GM19372 (cell line): ENCODE data around the gene KRT36.
A peak's percentile ranks its signal among the peaks of the same experiment; 100 is the strongest.

Experiments
- ATAC-seq: cut with Tn5 transposase; IDR thresholded peaks from one replicate; pipeline ENCODE4 v1.9.1; 2021; ENCODE audit warnings: mild to moderate bottlenecking, low read depth, moderate library complexity; ENCODE audit not compliant: unreplicated experiment

The KRT36 gene

DNA sequence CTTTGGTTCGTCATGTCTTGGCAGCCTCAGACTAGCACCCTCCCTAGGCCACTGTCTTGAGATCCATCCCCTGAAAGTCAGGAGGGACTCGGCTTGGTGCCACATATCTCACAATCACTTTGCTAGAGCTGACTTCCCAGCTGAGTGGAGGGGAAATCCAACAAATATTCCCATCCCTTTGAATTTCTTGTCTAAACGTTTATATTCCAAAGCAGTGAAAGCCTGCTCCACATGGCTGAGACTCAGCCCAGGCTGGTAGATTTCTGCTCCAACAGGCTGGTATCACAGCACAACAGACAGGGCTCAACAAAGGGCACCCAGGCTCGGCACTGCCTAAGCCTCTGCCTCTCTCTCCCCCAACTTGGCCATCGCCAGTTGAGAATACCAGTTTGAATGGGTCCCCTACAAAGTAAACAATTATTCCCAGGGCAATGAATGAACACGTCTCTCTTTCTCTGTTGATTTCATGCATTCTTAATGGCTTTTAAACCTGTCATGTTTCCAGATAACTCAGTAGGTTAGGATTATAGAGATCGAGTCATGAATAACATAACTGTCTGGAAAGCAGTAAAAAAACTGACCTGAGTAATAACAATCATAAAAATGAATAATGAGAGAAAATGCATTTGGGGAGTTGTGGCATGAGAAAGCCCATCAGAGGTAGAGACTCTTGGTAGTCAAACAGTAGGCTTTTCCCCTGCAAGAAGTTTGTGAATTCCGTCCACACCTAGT is 14.7 kb upstream of the KRT36 start:
- ATAC-seq, result no peak

DNA sequence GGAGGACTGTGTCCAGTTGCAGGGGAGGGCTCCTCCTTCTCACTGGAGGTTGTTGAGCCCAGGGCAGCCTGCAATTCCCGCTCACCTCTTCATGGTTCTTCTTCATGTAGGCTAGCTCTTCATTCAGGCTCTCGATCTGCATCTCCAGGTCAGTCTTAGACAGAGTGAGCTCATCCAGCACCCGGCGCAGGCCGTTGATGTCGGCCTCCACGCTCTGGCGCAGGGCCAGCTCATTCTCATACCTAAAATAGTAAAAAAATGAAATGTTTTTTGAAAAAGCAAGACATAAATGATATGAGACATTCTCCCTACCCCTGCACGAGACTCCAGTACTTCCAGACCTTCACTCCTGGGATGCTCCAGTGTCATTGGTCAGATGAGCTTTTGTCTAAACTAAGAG is 13.5 kb upstream of the KRT36 start:
- no peak for ATAC-seq

DNA sequence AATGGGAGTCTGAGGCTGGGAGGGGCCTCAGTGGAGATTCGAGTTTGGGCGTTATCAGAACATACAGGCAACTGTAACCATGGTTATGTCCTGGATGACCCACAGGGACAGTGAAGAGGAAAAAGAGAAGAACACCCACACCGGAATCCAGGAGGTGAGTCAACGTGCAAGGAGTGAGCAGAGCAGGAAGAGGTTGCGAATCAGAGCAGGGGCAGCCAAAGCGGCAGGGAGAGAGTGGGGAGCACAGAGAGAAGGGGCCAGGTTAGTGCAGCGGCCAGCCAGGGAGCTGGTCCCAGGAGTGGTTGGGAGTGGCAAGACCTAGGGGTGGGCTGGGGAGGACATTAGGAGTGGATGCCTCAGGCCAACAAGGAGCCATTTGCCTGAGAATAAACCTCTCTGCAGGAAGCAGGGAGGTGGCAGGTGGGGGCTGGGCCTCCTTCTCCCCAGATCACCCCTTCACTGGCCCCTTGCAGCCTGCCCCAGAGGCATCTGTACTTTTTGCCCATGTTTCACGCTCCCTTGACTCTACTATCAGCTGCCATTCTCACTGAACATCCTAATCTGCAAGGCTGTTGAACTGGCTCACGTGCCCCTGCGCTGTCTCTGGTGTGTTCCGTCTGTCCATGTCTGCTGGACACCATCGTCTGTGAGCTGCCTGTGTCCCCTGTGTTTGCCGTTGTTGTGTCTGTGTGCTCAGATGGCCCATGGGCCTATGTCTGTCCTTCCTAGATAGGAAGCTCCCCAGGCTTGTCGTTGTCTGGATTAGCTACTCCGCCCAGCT is 10.6 kb upstream of the KRT36 start:
- ATAC-seq, result no peak

DNA sequence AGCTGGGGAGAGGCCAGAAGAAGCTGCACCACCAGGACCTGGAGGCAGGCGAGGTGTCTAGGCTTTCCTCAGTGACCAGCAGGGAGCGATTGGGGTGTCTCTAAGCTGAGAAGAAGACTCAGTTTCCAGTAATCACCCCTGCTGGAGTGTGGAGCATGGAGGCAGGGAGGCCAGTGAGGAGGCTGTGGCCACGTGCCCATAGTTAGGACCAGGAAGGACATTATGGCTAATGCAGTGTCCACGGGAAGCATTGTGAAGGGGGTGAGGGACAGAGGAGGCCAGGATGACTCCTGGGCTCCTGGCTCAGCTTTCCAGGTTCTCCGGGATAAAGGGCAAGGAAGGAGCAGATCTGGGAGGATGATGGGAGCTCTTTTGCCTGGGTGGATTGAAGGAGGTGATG is 10.0 kb upstream of the KRT36 start:
- no peak for ATAC-seq

DNA sequence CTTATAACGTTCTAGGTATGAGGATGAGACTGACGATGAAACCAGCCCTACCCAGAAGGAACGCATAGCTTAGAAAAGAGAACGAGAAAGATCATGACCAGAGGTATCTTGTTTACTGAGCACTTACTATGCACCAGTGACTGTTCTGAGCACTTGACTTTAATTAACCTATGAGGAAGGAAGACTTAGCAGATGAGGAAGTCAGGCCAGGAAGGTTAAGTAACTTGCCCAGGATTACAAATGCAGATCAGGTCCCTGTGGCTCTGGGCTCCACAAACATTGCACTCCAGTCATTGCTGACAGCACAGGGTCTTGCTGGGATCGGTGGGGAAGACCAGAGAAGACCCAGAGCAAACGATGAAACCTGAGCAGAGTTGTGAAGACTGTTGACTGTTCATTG is 8.6 kb upstream of the KRT36 start:
- no peak for ATAC-seq

DNA sequence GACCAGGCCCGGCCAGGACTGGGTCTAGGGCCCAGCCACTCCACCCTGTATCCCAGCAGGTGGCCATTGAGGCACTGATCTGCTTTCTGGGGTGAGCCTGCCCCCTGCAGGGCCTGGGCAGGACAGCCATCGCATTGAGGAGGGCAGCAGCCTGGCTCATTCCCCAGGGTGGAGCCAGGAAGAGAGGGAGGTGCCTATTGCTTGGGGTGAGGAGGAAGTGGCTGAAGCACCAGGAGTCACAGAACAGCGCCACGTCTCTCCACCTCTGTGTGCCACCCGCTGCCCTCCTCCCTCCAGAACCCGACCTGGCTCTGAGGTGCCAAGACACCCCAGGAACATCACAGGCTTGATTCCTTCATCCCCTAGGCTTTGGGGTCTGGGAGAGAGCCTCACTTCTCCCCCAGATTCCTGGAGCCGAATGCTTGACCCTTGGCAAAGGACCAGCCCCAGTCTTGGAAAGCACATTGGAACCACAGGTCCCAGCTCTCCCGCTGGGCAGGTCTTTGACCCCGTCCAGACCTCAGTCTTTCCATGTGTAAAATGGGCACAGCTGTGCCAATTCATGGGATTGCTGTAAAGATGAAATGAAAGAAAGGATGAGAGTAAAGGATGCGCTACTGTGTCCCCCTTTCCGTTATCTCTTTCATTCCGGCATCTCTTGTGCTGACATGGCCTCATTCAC is 7.2 kb upstream of the KRT36 start:
- peak; percentile 61 for ATAC-seq

DNA sequence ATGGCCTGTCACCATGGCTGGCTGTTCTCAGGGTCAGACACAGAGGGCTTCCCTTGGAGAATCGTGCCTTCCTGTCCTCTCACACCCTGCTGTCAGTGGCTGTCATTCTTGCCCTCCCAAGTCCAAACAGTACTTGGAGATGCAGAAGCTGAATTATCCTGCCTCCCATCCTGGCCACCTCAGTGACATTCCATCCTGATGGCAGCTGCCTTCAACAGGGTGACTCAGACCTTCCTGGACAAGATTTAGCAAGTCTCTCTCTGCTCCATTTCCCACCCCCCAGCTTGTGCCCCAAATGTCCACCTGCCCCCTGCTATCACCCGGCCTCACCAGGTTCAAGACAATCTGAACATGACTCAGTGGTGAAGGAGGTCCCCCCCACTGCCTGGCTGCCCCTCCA is 4.8 kb upstream of the KRT36 start:
- no peak for ATAC-seq

DNA sequence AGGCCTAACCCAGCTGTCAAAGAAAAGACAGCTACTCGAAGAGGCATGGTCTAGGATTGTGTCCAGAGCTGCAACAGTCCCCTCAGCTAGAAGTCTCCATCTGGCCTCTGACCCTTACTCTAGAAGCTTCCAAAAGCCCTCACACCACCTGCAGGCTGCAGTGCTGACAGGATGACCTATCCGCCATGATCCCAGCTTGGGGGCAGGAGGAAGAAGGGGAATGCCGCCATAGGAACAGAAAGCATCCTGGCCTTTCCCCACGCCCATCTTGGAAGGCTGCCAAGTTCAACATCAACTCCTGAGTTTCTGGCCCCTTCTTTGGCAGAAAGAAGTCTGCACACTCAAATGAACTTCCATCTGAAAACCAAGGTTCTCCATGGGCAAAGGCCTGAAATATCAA is 3.1 kb upstream of the KRT36 start:
- no peak for ATAC-seq

DNA sequence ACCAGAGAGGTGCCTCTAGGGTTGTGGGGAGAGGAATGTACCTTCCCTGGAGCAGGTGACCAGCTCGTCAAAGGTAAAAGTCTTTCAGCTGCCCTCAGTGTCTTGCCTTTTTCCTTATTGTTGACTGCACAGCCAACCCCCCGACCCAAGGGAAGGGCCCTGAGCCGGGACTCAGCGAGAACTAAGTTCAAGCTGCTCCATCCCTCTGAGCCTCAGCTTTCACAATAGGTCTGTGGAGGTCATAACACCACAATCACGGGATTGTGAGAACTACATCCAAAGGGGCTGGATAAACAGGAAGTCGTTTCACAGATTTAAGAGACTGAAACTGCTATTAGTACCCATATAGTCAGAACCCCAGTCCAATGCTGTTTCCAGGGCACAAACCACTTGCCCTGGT is 2.6 kb upstream of the KRT36 start:
- no peak for ATAC-seq

DNA sequence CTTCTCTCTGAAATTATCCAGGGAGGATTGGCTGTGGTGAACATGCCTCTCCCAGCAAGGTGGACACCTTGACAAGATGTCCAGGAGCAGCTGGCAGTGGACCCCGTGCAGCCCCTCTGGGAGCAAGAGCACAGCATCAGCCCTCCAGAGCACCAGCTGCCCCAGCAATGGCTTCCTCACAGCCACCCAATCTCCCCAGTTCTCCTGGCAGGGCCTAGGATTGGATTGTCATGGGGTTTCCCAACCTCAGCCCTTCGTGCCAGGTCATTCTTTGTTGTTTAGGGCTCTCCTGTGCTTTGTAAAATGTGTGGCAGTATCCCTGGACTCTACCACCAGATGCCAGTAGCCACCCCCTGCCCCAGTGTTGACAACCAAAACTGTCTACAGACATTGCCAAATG is 1.8 kb upstream of the KRT36 start:
- no peak for ATAC-seq

DNA sequence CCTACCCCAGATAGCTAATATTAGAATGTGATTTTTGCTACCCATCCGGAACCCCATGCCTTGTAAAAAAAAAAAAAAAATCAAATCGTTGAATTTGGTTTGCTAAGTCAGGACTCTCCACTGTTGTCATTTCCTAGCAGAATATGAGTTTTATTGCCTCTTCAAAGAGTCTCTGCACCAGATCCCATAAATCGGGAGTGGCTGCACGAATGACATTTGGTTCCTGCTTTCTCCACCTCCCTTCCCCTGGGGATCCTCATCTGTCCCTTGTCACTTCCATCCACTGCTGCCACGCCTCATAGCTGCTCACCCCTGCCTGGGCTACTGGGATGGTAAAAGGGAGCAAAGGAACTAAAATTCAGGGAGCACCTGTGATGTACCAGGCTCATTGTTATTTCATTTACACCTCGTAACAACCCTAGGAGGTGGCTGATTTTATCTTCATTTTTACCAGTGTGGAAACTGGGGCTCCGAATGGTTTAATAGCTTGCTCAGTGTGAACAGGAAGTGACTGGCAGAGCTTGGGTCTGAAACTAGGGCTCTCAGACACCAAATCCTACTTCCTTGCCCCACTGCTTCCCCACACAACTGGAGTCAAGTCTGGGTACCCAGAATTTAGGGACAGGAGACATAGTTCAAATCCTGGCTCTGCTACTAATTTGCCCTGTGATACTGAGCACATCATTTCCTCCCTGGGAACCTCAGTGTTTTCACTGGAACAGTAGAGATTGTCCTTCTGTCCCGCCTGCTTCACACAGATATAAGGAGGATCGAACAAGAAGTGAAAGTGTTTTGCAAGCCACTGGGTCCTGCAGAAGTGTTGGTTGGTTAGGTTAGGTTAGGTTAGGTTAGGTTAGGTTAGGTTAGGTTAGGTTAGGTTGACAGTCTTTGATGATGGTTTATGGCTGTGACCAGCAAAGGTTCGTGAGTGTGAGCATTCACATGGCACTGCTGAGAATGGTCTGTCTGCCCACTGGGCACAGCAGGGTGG is 585 bp upstream of the KRT36 start:
- no peak for ATAC-seq

DNA sequence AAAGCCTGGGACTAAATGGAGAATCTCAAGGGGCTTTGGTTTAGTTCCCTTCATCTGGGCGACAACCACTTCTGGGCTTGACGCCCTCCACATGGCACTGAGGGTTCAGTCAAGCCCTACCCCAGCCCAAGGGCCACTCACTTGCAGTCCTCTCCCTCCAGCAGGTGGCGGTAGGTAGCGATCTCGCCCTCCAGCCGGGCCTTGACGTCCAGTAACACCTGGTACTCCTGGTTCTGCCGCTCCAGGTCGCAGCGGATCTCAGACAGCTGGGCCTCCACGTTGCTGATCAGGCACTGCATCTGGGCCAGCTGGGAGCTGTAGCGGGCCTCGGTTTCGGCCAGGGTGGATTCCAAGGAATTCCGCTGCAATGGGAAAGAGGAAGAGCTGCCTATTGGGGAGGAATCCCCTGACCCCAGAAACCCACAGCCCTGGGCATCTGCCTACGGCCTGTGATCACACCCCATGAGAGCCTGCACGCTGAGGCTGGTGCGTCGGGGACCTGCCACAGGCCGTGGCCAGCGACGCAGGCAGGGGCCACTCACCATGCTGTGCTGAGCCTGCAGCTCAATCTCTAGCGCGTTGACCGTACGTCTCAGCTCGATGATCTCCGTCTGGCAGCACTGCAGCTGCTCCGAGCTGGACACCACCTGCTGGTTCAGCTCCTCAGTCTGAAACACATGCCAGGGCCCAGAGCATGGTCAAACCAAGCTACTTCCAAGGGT is 2.7 kb downstream of the KRT36 start:
- no peak for ATAC-seq

DNA sequence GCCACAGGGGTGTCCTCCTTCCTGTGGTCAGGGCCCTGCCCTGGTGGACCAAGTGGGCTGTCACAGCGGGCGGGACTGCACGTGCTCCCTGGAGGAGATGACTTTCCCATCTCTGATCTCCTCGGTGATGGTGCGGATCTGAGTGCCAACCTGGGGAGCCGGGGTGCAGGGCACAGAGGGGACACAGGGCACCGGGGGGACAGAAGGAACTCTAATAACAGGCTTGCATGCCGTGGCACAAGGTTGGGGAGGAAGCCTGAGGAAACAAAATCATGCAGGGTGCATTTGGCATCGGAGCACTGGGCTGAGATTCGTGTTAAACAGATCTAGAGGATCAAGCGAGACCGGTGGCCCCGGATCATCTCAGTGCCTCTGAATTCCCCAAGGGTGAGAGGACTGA is 3.4 kb downstream of the KRT36 start:
- no peak for ATAC-seq

DNA sequence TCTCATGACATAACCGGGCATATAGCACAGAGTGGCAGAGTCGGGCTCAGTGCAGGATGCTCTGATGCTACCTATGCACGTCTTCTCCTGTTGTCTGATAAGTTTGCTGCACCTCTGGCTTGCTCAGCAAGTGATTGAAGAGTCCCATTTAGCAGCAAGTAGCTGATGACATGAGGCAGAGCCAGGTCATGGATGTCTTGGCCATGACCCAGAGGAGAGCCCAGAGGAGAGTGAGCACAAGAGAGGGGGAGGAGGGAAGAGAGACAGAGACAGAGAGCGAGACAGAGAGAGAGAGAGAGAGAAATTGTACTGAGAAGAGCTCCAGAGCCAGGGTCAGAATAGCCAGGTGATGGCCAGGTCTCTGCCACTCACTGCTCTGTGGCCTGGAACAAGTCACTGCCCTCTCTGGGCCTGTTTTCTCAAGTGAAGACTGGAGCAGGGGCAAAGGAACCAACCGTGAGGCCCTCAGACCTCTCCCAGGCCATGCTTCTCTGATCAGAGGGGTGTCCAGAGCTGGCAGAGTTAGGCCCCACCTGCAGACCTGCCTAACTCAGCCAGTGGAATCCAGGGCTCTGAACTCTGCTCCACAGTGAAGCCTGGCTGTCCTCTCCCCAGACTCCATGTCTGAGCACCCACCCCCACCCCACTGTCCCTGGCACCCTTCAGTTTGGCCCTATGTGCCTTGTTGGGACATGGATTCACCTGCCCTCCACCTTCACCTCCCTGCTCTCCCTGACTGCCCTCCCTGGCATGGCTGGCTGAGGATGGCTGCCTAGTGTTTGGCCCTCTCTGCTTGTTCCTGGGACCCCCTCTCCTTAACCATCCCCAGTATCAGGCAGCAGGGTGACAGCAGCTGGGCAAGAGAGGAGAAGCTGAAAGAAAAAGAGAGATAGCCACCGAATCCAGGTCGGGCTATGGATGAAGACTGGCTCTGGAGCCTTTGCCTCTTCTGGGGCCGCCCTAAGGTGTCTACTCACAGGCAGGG is 4.5 kb downstream of the KRT36 start:
- ATAC-seq, result no peak

DNA sequence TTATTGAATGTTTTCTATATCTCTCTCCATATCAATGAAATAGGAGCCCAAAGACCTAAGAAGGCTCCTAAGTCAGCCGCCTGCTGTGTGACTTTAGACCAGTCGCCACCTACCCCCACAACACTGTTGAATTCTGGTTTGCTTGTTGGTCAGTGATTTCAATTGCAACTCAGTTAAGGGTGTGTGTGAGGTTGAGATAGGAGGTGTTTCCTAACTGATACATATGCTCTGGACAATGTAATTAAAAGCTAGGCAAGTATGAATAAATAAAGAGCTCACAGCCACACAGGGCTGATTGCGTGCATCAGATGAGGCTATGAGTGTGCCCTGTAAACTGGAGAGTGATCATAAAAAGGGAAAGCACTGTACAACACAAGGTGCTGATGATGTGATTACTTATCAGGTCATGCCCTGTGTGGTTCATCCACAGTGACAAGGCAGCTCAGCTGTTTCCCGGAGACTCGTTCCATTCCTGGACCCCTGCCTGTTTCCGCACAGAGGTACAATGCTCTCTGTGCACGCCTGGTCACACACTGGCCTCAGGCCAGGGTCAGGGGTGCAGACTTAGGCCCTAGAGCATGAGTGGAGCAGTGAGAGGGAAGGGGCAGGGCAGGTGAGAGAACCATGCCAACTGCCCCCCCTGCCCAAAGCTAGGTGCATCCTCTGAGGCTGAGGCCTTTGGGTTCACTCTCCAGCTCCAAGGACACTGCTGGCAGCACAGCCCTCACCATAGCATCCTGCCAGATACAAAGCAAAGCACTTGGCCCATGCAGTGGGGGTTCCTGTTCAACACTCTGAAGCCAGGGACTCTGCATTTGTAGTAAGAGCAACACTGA is 5.5 kb downstream of the KRT36 start:
- no peak for ATAC-seq

DNA sequence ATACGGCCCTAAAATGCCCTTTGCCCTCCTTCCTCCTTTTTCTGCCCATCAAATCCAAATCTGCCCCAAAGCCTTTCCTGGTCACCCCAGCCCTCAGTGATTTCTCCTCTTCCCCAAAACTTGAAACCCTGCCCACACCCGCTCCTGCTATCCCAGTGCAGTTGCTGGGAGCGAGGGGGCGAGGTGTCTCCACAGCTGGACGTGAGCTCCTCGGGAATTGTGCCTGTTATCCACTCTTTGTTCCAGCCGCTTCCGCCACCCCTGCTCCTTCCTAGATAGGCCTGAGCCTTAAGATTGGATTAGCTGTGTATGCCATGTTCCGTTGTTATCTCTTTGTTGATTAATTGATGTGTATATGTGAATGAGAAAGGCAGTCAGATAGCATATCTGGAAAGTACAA is 6.2 kb downstream of the KRT36 start:
- no peak for ATAC-seq

DNA sequence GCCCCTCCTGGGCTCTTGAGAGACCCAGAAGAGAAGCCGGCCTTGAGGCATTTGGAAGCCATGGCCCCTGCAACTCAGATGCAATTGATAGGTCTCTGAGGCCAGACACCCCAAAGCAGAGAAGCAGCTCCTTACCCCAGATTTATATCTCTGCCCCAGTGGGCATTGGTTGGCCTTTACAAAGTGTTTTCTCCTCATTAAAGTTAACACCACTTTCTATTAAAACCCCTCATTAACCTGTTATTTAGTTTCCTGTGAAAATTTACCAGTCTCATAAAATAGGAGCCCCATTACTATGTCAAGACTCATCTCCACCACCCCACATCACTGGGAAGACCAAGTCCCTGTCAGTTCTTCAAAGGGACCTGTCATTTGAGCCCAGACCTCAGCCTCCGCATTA is 8.7 kb downstream of the KRT36 start, which contains the start of gene KRT35:
Gene KRT35 (minus strand): TSS at position 116 of the 400 bp plus-strand sequence. CDS start 54 bp downstream, at position 62.
- ATAC-seq, result no peak

DNA sequence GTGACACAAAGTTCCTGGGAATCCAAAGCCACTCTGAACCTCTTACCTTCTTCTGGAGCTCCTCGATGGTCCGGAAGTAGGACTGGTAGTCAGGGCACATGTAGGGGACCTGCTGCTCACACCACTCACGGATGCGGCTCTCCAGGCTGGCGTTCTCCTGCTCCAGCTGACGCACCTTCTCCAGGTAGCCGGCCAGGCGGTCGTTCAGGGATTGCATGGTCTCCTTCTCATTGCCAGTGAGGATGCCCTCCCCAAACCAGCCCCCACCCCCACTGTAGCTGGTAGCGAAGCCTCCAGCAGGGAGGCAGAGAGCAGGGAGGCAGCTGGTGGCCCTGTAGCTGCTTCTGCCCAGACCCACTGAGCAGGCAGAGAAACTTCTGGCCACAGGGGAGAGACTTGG is 9.1 kb downstream of the KRT36 start:
- ATAC-seq, result no peak
